Pons (tissue), 1 donor: Measurements from ENCODE around the gene FHIT.
"Not testable (repeated sequence)": the region's sequence is repeated elsewhere in the genome, so short reads cannot be mapped to it uniquely, and the experiment has no call there.

ENCODE experiments used
- DNase-seq: peaks from one replicate; pipeline ENCODE4 v3.0.0-alpha.2; 2016; ENCODE audit warnings: low spot score

Gene FHIT

DNA sequence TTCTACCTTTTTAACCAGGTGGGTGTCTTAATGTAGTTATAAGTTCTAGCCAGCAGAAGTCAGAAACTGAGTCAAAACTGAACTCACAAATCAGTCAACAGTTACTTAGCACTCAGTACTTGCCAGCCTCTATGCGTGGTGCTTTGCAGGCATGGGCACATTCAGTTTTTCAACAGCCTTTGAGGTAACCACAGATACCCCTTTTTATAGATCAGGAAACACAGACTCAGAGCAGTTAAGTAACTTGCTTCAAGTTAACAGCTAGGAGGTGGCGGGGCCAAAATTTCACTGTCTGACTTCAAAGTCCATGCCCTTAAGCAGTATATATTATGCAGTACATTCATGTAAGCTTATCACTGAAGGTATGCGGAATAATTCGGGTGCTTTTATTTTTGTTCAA is 139.4 kb downstream of the FHIT start:
- DNase-seq, result no peak

GRCh38 chr3:61110576-61110975 is 140.7 kb downstream of the FHIT start:
- no peak for DNase-seq

DNA sequence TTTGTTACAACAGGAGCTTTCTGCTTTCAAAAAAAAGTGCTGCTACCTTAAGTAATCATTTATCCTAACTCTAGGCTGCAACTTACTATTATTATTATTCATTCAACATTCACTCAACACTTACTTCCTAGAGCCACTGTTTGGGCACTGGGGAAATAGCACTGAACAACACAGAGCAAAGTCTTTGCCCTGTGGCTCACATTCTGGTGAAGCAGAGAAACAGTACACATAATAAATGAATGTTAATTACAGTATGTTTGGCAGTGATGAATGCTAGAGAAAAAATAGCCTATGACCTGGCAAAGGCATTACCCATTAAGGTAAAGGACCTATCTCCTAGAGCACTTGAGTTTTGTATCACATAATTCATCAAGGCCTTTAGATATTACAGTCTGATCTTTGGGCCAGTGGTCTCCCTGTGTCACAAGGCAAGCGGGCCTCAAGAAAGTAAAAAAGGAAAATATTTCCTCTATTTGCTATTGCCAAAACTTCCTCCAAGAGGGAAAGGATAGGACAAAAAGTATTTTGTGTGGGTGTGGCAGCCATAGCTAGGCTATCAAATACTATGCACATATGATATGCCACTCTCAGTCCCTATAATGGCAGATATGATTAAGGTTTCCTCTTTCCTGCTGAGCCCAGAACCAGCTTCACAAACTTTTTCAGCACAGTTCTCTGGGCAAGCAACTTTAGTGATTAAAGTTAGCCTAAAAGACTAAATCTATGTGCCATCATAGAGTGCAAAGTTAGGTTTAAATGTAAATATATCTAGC is 142.8 kb downstream of the FHIT start:
- DNase-seq, result no peak

DNA sequence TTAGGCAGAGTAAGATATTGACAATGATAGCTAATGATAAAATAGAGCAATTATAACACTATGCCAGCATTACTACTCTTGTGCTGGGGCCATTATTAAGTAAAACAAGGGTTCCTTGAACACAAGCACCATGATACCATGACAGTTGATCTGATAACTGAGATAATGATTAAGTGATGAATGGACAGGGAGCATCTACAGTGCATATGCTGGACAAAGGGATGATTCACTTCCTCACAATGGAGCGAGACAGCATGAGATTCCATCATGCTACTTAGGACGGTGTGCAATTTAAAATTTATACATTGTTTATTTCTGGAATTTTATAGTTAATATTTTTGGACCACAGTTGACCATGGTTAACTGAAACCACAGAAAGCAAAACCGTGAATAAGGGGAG is 156.6 kb downstream of the FHIT start:
- no peak for DNase-seq

- no peak for DNase-seq
Measured at GRCh38 chr3:61093364-61093763, 157.9 kb downstream of the FHIT start.

DNA sequence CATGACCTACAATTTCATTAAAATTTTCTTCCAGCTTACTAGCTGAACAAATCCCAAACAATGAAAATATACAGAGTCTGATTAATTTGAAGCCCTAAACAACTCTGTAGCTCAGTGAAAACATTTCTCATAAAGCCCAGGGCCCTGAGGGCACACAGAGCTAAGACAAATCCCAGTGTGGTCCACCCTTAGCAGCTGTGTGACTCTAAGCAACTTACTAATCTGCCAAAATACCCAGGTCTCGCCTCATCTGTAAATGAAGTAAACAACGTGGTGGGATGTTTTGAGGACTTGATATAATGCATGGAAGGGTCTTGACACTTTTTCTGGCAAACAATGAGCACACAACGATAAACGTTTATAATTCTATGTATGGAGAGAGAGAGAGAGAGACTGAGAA is 158.4 kb downstream of the FHIT start:
- no peak for DNase-seq

- no peak for DNase-seq
Measured at GRCh38 chr3:61090389-61091169, 160.7 kb downstream of the FHIT start.

DNA sequence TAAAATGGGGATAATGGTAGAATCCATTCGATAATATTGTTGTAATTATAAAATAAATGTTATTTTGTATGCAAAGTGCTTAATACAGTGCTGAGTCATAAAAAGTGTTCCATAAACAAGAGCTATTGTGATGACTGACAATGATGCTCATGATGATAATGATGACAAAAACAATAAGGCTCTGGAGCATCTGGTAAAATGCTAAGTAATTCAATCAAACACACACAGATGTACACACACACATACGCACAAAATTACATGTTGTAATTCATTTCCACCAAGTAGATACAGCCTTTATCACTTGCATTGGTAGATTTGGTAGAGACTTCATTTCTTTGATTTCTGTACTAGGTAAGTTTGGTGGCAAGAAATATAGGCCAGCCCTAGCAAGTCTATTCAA is 163.8 kb downstream of the FHIT start:
- DNase-seq, result no peak

DNA sequence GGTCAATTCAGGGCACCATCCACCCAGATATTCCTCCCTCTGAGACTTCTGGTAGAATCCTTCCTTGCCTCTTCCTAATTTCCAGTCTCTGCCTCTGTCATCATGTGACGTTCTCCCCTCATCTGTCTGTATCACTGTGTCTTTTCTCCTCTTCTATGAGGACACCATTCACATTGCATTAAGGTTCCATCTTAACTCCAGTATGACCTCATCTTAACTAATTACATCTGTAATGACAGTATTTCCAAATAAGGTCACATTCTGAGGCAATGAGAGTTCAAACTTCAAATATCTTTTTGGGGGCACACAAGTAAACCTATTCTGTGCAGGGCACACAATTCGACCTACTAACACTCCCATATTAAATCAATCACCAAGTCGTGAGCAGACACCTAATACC is 169.7 kb downstream of the FHIT start:
- no peak for DNase-seq

GRCh38 chr3:61080737-61081445 is 170.4 kb downstream of the FHIT start:
- peak; percentile 6 for DNase-seq

DNA sequence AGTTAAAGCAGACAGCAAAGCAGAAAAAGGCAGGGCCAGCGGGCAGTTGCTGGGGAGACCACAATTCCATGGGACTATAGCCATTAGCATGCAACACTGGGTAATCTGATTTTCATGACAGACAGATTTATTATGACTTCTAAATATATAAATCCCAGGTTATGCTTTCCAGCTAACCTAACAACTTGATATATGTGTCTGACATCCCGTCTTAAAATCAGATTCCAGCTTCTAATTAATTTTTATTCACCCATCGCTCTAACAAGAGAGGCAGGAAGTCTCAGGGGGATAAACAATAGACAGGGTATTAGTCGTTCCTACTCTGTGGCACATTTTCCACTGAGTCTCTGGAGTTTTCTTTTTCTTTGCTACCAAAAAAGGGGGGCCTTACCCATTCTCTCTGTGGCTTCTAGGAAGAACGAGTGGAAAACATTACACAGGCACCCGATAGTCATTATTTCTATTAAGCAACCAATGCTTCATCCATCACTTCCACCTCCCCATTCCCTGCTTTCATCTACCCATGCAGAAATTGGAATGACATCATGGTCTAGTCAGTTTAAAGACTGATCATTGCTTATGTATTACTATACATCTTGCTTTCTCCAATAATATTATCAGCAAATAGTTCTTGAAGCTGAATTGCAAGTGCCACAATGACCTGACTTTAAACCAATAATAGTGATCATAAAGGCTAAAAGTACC is 173.1 kb downstream of the FHIT start:
- no peak for DNase-seq

GRCh38 chr3:61077551-61077950 is 173.7 kb downstream of the FHIT start:
- DNase-seq, result no peak

DNA sequence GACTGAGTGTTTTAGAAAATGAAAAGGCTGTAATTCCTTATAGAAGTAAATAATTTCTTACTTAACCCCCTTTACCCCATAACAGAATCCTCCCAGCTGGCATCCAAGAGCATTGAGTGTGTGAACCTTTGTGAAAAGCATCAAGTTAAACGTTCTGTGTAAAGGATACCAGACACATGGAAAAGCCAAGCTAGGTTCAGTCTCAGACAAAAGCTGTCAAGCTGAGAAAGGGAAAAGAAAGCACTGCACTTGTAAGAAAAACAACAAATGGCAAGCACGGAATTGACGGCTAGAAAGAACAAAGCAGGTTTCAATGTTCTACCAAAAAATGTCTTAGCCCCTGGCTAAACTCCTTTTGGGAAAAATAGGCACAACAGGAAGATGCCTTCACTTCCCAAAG is 176.5 kb downstream of the FHIT start:
- no peak for DNase-seq

- DNase-seq, result no peak
Measured at GRCh38 chr3:61073566-61074165, 177.6 kb downstream of the FHIT start.

DNA sequence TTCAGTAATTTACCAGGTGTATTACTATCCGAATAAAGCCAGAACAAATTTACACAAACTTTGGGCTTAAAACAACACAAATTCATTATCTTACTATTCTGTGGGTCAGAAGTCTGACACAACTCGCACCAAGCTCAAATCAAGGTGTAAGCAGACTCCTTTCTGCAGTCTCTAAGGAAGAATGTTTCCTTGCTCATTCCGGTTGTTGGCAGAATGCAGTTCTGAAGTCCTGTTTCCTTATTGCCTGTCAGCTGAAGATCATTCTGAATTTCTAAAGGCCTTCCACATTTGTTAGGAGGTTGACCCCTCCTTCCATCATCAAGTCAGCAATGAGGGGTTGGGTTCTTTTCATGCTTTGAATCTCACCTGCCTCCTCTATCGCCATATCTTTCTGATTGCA is 183.2 kb downstream of the FHIT start:
- DNase-seq, result no peak

- no peak for DNase-seq
Measured at GRCh38 chr3:61066800-61067199, 184.5 kb downstream of the FHIT start.

DNA sequence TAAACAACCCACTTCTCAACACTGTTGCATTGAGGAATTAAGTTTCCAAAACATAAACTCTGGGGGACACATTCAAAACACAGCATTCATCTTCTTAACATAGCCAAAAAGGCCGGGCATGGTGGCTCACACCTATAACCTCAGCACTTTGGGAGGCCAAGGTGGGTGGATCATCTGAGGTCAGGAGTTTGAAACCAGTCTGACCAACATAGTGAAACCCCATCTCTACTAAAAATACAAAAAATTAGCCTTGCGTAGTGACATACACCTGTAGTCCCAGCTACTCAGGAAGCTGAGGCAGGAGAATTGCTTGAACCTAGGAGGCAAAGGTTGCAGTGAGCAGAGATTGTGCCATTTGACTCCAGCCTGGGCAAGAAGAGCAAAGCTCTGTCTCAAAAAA is 185.0 kb downstream of the FHIT start:
- DNase-seq, result not testable (repeated sequence)

- DNase-seq, result no peak
Measured at GRCh38 chr3:61065451-61066011, 185.7 kb downstream of the FHIT start.

- no peak for DNase-seq
Measured at GRCh38 chr3:61061092-61061723, 190.0 kb downstream of the FHIT start.

DNA sequence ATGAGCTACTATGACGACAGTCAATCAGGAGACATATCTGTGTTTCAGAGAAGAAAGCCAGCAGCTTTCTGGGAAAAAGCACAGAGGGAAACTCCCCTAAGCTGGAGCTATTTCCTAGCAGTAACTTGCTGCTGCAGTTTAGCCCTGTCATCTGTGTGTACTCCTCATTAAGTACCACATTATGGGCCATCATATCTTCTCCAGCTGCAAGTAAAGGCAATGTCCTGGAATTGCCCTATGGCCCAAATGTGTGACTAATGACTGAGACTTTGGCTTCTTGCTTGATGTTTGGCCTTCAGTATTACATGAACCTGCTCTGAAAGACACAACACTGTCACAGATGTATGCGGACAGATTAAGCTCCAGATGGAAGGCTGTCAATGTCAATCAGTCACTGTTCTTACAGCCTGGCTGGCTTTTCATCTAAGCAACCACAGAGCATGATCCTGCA is 190.8 kb downstream of the FHIT start:
- no peak for DNase-seq

- DNase-seq, result no peak
Measured at GRCh38 chr3:61058836-61059235, 192.4 kb downstream of the FHIT start.
